Kidney glomerular epithelial cell (primary cell): Measurements from ENCODE around the gene KANK3.
"Not testable (repeated sequence)": the region's sequence is repeated elsewhere in the genome, so short reads cannot be mapped to it uniquely, and the experiment has no call there.

ENCODE experiments used
- DNase-seq: peaks from one replicate; lab custom pipeline; 2025; lab: John Stamatoyannopoulos, UW

Gene KANK3

DNA sequence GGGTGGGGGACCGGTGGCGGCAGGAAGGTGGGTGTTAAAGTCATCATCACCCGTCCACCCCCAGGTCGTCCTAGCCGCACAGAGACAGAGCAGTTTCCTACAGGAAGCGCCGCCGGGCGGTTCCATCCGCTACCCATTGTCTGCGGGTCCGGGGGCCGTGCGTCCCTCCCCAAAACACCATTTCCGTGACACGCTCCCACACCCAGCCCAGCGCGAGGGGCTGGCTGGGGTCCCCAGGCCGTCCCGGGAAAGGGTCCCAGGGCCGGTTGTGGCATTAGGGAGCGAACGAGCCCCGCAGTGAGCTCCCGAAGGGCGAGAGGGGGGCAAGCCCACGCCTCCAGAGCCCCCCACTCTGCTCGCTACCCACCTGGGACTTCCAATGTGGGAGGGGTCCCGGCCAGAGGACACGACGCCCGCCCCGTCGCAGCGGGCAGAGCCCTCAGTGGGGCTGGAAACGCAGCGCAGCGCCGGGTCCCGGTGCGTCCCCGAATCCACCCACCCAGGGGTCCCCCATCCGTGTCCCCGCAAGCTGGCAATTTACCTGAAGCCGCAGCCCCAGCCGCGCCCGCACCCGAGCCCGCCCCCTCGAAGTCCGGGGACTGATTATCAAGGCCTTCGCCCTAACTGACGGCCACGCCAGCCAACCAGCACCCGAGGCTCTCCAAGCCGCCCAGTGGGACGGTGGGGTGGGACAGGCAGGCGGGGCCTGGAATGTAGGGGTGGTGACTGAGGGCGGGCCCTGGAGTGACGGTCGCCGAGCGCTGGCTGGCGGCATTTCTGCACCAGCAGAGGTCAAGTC, at the start of gene KANK3:
Gene KANK3, minus strand, starts transcription at position 579 of the 799 bp plus-strand sequence. CDS start 5,434 bp downstream, outside the sequence.
- DNase-seq, result peak; percentile 70

DNA sequence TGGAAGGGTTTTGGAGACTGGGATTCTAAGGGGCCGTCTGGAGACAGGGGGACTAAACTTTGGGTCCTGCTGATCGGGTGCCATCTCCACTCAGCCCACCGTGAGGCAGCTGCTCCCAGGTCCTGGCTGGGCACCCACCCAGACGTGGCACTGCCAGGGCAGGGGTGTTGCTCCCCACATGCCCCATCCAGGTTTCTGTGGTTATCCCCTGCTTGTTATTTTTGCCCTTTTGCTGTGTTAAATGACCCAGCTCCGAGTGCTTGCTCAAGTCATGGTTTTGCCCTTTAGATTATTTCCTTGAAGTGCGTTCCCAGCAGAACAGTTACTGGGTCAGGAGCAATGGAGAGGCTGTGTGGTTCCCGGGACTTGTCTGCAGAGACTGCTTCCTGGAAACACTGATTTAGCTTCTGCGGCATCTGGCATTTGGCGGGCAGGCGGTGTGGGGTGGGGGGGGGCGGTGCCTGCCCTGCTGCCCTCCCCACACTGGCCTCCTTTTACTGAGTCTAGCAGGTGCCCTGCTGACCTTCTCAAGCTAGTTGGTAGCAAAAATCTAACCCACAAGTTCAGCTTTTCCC, 49.0 kb upstream of the KANK3 start:
- peak; percentile 13 for DNase-seq

- no peak for DNase-seq
These were observed 48.3 kb upstream of the KANK3 start for GRCh38 chr19:8391198-8392016.

GRCh38 chr19:8390617-8390981, 47.5 kb upstream of the KANK3 start:
- peak; percentile 64 for DNase-seq

- peak; percentile 100 for DNase-seq
These were observed 47.0 kb upstream of the KANK3 start, which contains the start of gene RAB11B for GRCh38 chr19:8389891-8390616. TSS of gene RAB11B (plus strand) at chr19:8390360. CDS start at chr19:8390417, 57 bp downstream.

- no peak for DNase-seq
These were observed 45.5 kb upstream of the KANK3 start for GRCh38 chr19:8388612-8388958.

DNA sequence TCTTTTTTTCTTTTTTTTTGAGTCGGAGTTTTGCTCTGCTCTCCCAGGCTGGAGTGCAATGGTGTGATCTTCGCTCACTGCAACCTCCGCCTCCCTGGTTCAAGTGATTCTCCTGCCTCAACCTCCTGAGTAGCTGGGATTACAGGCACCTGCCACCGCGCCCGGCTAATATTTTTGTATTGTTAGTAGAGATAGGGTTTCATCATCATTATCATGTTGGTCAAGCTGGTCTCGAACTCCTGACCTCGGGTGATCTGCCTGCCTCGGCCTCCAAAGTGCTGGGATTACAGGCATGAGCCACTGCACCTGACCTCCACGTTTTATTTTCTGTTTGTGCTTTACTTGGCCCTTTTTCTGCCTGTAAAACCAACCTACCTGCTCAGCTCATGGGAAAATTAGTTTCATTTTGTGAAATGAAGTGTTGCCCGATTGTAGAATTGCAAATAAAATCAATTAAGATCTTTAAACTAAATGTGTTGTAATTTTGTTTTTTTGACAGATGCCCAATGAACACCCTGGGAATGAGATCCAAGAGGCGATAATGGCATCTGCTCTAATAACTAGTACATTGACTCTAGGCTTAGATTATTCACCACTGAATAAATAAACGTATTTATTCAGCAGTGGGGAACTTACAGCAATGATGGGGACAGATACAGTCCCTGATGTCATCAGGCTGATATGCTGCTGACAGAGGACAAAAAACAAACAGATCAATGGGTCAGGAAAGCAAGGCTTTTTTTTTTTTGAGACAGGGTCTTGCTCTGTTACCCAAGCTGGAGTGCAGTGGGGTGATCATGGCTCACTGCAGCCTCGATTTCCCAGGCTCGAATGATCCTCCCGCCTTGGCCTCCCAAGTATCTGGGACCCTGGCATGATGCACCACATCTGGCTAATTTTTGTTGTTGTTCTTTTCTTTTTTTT, 44.9 kb upstream of the KANK3 start:
- DNase-seq, result no peak

- DNase-seq, result no peak
These were observed 43.9 kb upstream of the KANK3 start for GRCh38 chr19:8386990-8387389.

DNA sequence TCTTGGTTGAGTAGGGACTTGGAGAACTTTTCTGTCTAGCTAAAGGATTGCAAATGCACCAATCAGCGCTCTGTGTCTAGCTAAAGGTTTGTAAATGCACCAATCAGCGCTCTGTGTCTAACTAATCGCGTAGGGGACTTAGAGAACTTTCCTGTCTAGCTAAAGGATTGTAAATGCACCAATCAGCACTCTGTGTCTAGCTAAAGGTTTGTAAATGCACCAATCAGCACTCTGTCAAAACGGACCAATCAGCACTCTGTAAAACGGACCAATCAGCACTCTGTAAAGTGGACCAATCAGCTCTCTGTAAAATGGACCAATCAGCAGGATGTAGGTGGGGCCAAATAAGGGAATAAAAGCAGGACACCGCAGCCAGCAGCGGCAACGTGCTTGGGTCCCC, 43.4 kb upstream of the KANK3 start:
- not testable (repeated sequence) for DNase-seq

- DNase-seq, result not testable (repeated sequence)
These were observed 42.5 kb upstream of the KANK3 start for GRCh38 chr19:8385566-8385965.

DNA sequence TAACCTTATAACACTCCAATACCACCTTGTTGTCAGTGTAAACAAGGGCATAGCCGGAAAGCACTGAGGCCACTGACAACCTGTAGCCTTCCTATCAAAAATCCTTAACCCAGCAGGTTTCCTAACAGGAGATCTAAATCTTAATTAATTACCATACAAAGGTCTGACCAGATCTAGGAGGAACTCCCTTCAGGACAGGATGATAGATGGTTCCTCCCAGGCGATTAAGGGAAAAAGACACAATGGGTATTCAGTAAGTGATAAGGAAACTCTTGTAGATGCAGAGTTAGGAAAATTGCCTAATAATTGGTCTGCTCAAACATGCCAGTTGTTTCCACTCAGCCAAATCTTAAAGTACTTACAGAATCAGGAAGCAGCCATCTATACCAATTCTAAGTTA, 42.0 kb upstream of the KANK3 start:
- DNase-seq, result not testable (repeated sequence)

GRCh38 chr19:8384569-8384968, 41.5 kb upstream of the KANK3 start:
- DNase-seq, result not testable (repeated sequence)

- not testable (repeated sequence) for DNase-seq
These were observed 36.3 kb upstream of the KANK3 start for GRCh38 chr19:8379156-8379891.

DNA sequence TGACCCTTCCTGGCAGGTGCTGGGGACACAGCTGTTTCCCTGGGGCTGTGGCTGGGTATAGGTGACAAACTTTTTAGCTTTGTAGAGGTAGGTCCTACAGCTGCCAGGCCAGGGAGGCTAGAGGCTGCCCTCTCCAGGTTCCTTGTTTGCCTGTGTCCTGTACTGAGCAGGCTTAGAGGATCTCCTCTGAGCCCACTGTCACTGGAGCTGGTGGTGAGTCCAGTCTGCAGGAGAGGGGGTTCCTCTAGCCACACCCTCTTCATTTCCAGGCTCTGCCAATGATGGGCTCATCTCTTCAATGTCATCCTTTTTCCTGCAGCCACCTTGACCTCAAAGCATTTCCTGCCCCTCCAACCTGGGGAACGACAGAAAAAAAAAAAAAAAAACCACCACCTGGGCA, 34.5 kb upstream of the KANK3 start:
- DNase-seq, result no peak

DNA sequence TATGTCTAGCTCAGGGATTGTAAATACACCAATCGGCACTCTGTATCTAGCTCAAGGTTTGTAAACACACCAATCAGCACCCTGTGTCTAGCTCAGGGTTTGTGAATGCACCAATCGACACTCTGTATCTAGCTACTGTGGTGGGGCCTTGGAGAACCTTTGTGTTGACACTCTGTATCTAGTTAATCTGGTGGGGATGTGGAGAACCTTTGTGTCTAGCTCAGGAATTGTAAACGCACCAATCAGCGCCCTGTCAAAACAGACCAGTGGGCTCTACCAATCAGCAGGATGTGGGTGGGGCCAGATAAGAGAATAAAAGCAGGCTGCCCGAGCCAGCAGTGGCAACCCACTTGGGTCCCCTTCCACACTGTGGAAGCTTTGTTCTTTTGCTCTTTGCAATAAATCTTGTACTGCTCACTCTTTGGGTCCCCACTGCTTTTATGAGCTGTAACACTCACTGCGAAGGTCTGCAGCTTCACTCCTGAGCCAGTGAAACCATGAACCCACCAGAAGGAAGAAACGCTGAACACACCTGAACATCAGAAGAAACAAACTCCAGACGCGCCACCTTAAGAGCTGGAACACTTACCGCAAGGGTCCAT, 33.4 kb upstream of the KANK3 start:
- not testable (repeated sequence) for DNase-seq

- DNase-seq, result not testable (repeated sequence)
These were observed 32.7 kb upstream of the KANK3 start for GRCh38 chr19:8375766-8376165.

- no peak for DNase-seq
These were observed 31.1 kb upstream of the KANK3 start for GRCh38 chr19:8373867-8374813.

DNA sequence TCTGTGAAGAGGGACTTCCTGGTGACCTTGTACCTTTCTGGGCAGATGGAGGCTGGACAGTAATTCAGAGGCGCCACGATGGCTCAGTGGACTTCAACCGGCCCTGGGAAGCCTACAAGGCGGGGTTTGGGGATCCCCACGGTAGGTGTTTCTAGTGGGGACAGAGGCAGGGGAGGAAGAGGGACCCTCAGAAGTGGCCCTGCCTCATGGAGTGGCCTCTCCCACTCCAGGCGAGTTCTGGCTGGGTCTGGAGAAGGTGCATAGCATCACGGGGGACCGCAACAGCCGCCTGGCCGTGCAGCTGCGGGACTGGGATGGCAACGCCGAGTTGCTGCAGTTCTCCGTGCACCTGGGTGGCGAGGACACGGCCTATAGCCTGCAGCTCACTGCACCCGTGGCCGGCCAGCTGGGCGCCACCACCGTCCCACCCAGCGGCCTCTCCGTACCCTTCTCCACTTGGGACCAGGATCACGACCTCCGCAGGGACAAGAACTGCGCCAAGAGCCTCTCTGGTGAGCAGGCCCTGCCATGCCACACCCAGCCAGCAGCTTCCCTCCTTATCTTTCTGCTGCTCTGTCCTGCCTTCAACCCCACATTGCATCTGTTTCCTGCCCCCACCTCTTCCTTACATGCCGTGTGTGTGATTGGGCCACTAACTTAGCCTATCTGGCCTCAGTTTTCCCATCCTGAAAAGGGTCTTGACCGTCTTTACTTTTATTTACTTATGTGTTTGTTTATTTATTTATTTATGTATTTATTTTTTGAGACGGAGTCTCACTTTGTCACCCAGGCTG, 28.1 kb upstream of the KANK3 start:
- DNase-seq, result no peak
